Measurements from ENCODE around the gene STPG3. TPM values are rescaled to one million over a fixed set of nuclear protein-coding genes. Genes with fewer than 3 reads are reported as not detected.

Gene STPG3
- total RNA-seq, 2 donors from 2014 or later: not detected

DNA sequence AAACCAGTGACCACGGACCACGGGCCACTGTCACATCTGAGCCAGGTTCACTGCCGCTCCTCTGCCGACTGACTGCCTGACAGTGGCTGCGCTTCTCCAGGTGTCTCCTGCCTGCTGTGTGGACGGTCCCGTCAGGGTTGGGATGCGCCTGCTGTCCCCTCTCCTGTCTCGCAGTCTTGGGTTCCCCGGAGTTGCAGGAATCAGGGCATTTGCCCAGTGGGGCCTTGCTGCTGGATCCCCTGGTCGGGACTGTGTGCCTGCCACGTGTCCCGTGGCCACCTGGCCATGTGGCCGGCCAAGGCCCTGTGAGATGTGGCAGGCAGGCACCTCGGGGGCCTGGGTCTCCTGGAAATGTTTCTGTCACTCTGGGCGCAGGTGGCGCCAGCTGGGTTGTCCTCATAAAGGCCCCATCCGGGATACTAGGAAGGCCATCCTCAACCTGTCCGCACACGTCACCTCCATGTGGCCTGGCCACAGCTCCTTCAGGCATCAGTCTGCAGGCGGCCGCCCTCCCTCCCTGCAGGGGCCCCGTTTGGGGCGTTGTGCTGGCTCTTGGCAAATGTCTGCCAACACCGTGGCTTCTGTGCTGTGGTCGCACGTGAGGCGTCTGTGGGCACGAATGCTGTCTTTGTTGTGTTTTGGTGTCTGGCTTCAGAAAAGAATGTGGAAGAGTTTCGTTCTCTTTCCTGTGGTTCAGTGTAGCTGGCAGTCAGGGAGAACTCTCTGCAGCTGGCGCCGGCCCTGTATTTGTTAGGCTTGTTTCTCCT, 20.0 kb downstream of the STPG3 start:
- Histone ChIP-seq H3K4me3 (no peak overlapping the region), H3K9me3 (no peaks in the 10 kb centered on the region), H3K9ac (ENCODE audit: low read depth in 2 of 2, low read length in 2 of 2) (no peak overlapping the region), H3K27ac (no peak overlapping the region), H3K4me1 (peaks cover 12% of the 10 kb centered on the region), H3K27me3 (no peaks in the 10 kb centered on the region), H3K36me3 (peaks cover 3% of the 10 kb centered on the region)
- TF ChIP-seq, protein P1, sequence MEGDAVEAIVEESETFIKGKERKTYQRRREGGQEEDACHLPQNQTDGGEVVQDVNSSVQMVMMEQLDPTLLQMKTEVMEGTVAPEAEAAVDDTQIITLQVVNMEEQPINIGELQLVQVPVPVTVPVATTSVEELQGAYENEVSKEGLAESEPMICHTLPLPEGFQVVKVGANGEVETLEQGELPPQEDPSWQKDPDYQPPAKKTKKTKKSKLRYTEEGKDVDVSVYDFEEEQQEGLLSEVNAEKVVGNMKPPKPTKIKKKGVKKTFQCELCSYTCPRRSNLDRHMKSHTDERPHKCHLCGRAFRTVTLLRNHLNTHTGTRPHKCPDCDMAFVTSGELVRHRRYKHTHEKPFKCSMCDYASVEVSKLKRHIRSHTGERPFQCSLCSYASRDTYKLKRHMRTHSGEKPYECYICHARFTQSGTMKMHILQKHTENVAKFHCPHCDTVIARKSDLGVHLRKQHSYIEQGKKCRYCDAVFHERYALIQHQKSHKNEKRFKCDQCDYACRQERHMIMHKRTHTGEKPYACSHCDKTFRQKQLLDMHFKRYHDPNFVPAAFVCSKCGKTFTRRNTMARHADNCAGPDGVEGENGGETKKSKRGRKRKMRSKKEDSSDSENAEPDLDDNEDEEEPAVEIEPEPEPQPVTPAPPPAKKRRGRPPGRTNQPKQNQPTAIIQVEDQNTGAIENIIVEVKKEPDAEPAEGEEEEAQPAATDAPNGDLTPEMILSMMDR (IDR thresholded peaks at IDR 0.05): no peak
- intact Hi-C loops (cut with DNase I): no loop called here
- DNase-seq: no peak

DNA sequence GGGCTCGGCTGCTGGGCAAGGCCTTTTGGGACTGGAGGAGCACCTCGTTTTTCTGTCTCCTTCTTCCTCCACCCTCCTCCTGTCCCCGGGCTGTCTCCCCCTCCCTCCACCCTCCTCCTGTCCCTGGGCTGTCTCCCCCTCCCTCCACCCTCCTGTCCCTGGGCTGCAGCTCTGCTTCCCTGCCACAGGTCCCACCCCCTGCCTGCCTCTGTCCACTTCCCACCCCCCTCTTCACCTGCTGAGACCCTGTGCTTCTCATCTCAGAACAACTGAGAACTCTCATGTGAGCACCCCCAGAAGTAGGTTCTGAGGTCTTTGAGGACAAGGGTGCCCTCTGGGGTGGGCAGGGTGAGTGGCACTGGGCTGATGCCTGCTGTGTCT, 20.6 kb downstream of the STPG3 start:
- intact Hi-C loops (cut with DNase I): no loop called here
- no peak for DNase-seq
- Histone ChIP-seq H3K9me3 (no peaks in the 10 kb centered on the region), H3K4me1 (peaks cover 17% of the 10 kb centered on the region), H3K27ac (no peak overlapping the region), H3K27me3 (no peaks in the 10 kb centered on the region), H3K36me3 (no peaks in the 10 kb centered on the region), H3K9ac (ENCODE audit: low read depth in 2 of 2, low read length in 2 of 2) (no peak overlapping the region), H3K4me3 (no peak overlapping the region)
- TF ChIP-seq, protein P1 (IDR thresholded peaks at IDR 0.05): no peak

DNA sequence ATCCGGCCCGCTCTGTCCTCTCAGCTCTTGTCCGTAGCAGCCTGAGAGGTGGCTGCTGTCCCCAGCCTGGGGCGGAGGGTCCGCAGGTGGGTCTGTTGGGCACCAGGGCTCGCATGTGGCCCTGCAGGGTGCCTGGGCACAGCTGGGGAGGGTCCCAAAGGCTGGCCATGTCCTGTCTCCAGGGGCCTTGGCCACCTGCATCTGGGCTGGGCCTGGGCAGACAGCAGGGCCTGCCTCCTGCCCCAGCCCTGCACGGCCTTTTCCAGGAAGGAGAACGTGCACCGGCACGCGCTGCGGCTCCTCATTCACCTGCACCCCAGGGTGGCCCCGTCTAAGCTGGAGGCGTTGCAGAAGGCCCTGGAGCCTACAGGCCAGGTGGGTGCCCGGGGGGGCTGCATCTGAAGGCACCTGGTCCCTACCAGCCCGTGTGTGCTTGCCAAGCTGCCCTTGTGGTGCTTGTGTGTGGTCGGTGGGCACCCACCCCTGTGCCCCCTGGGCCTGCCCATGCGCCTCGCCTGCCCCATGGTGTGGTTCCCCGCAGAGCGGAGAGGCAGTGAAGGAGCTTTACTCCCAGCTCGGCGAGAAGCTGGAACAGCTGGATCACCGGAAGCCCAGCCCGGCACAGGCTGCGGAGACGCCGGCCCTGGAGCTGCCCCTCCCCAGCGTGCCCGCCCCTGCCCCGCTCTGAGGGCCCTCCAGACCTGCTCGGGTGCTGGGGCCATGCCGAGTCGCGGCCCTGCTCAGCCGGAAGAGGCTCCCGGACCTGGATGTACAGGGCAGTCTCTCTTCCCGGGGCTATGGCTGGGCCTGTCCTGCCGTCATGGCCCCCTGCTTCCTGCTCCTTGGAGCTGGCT, 21.4 kb downstream of the STPG3 start:
- TF ChIP-seq, protein P1 (IDR thresholded peaks at IDR 0.05): no peak
- Histone ChIP-seq H3K27ac (no peak overlapping the region), H3K4me1 (peaks cover 24% of the 10 kb centered on the region), H3K9ac (ENCODE audit: low read depth in 2 of 2, low read length in 2 of 2) (no peak overlapping the region), H3K36me3 (no peaks in the 10 kb centered on the region), H3K27me3 (no peaks in the 10 kb centered on the region), H3K9me3 (no peaks in the 10 kb centered on the region), H3K4me3 (no peak overlapping the region)
- intact Hi-C loops (cut with DNase I): no loop called here
- no peak for DNase-seq

DNA sequence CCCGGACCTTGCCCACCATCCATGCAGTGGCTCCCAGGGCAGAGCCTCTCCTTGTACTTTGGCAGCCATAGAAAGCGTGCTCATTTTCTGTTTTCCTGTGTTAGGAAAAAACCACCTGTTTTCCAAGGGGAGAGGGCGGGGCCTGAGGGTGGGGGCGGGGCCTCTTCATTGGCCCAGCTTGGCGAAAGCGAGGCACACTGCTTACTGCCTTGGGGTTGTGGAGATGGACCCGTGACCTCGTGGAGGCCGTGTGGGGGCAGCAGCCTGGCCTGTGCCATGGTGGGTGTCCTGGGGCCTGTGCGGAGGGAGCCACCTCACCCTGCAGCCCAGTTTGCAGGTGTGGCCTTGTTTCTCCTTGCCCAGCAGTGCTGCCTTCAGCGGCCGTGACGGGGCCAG, 22.0 kb downstream of the STPG3 start:
- Histone ChIP-seq H3K9me3 (no peaks in the 10 kb centered on the region), H3K36me3 (no peaks in the 10 kb centered on the region), H3K4me1 (peaks cover 24% of the 10 kb centered on the region), H3K4me3 (no peak overlapping the region), H3K9ac (ENCODE audit: low read depth in 2 of 2, low read length in 2 of 2) (no peak overlapping the region), H3K27me3 (no peaks in the 10 kb centered on the region), H3K27ac (no peak overlapping the region)
- DNase-seq: no peak
- intact Hi-C loops (cut with DNase I): no loop called here
- TF ChIP-seq, protein P1 (IDR thresholded peaks at IDR 0.05): no peak

DNA sequence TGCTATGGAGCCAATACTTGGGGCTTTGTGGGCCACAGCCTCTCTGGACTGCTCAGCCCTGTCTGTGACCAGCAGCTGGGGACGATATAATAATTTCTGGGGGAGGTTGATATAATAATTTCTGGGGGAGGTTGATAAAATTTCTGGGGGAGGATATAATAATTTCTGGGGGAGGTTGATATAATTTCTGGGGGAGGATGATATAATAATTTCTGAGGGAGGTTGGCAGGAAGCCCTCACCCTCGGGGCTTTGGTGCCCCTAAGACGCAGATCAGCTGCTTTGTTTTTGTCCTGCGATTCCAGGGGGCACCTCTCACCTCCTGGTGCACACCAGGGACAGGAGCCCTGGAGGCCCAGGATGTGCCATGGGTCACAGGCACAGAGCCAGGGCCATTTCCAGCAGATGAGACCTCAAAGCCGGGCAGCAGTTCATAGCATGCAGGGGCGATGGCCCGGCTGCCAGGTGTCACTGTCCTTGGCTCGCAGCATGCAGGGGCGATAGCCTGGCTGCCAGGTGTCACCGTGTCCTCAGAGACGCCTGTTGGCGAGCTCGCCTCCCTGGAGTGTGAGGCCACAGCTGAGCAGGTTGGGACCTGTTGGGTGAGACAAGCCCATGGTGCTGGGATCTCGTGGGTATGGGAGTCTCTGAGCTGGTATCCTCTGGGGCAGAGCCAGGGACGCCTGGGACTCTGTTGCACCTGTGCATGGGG, 22.7 kb downstream of the STPG3 start:
- intact Hi-C loops (cut with DNase I): no loop called here
- no peak for DNase-seq
- H3K9ac ChIP-seq (ENCODE audit: low read depth in 2 of 2, low read length in 2 of 2): peak overlapping the region in 1 of 2 donors; percentile 69
- no peaks in the 10 kb centered on the region for H3K36me3 ChIP-seq
- H3K27ac ChIP-seq: peak overlapping the region; percentile 41
- H3K4me3 ChIP-seq: no peak overlapping the region
- TF ChIP-seq, protein P1 (IDR thresholded peaks at IDR 0.05): no peak
- peaks cover 22% of the 10 kb centered on the region for H3K4me1 ChIP-seq
- H3K9me3 ChIP-seq: no peaks in the 10 kb centered on the region
- H3K27me3 ChIP-seq: no peaks in the 10 kb centered on the region
